ENCODE measurements around the gene PLCL2.

PLCL2 gene

GRCh38 chr3:16896094-16896627 is 11.4 kb downstream of the PLCL2 start:
- no peak for DNase-seq

- DNase-seq, result no peak
Measured at GRCh38 chr3:16896820-16897219, 12.1 kb downstream of the PLCL2 start.

GRCh38 chr3:16897254-16897926 is 12.6 kb downstream of the PLCL2 start:
- DNase-seq, result no peak

GRCh38 chr3:16898595-16899395 is 14.0 kb downstream of the PLCL2 start:
- no peak for DNase-seq

GRCh38 chr3:16899919-16900318 is 15.2 kb downstream of the PLCL2 start:
- no peak for DNase-seq

- no peak for DNase-seq
Measured at GRCh38 chr3:16900779-16901440, 16.2 kb downstream of the PLCL2 start.

GRCh38 chr3:16904423-16905417 is 20.0 kb downstream of the PLCL2 start:
- no peak for DNase-seq

GRCh38 chr3:16905704-16906103 is 20.9 kb downstream of the PLCL2 start:
- DNase-seq, result no peak

- DNase-seq, result no peak
Measured at GRCh38 chr3:16906682-16907081, 21.9 kb downstream of the PLCL2 start.

GRCh38 chr3:16907243-16907642 is 22.5 kb downstream of the PLCL2 start:
- no peak for DNase-seq

GRCh38 chr3:16908016-16908807 is 23.5 kb downstream of the PLCL2 start:
- peak; percentile 17 for DNase-seq

GRCh38 chr3:16908896-16909295 is 24.1 kb downstream of the PLCL2 start:
- DNase-seq, result no peak

- no peak for DNase-seq
Measured at GRCh38 chr3:16909802-16910201, 25.0 kb downstream of the PLCL2 start.

- no peak for DNase-seq
Measured at GRCh38 chr3:16910207-16910606, 25.5 kb downstream of the PLCL2 start.

- no peak for DNase-seq
Measured at GRCh38 chr3:16911916-16912315, 27.2 kb downstream of the PLCL2 start.

- peak; percentile 54 for DNase-seq
Measured at GRCh38 chr3:16912400-16913263, 27.9 kb downstream of the PLCL2 start.

GRCh38 chr3:16913264-16913580 is 28.5 kb downstream of the PLCL2 start:
- DNase-seq, result no peak

GRCh38 chr3:16916840-16917239 is 32.1 kb downstream of the PLCL2 start:
- DNase-seq, result no peak

- no peak for DNase-seq
Measured at GRCh38 chr3:16917256-16917935, 32.6 kb downstream of the PLCL2 start.

Data from MV-4-11 (cell line).